GM12892 (cell line): Measurements from ENCODE around the gene APBA2.

Experiments used
- POLR2A ChIP-seq: IDR thresholded peaks from 2 replicates; pipeline ENCODE4 v1.6.1; 2011; ENCODE audit warnings: low read depth, low read length, control low read depth
- POLR2AphosphoS5 ChIP-seq: IDR thresholded peaks from 2 replicates; pipeline ENCODE4 v1.6.1; 2011; ENCODE audit warnings: low read depth, low read length, control low read depth
- TAF1 ChIP-seq: IDR thresholded peaks from 2 replicates; pipeline ENCODE4 v1.6.1; 2011; ENCODE audit warnings: low read depth, mild to moderate bottlenecking, control low read depth, low read length, borderline replicate concordance

GRCh38 chr15:29034151-29034550 lies 148.4 kb downstream of the APBA2 start:
- no peak for TF ChIP-seq POLR2A
- no peak for TF ChIP-seq TAF1
- no peak for TF ChIP-seq POLR2AphosphoS5
